ENCODE measurements around the gene SLC22A31.
"Not testable (repeated sequence)": the region's sequence is repeated elsewhere in the genome, so short reads cannot be mapped to it uniquely, and the experiment has no call there.

SLC22A31 gene

DNA sequence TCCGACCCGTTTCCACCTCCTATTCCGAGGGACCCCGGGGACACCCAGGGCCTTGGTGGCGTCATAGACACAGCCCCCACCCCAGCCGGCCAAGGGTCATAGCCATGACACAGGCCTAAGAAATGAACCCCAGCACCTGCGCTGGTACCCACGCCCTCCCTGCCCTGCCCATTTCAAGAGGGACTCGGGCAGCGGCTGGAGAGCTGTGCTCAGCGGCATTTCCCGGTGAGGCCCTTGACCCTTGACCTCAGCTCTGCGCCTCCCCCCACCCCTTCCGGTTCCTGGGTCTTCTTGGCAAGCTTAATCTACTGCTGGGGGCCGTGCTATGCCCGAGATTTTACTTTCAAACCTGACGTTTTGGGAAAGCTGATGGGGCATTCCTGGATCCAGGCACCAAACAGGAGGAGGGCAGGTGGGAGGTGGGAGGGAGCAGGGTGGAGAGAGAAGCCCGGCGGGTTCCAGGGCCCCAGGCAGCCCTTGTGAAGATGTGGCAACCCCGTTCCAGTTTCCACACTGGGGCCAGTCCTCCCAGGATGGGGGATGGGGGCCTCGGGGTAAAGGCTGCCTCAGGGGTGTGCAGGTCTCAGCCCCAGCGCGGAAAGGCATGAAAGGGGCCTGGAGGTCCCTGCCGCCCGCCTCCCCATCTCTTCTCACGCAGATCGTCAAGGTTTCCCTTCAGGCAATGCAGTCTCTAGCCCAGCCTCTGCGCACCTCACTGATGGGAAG is at the start of gene SLC22A31:
Gene SLC22A31, minus strand, starts transcription at position 414 of the 726 bp plus-strand sequence. Its CDS starts 36 bp downstream, at position 378.
- peak; percentile 28 for DNase-seq

GRCh38 chr16:89248196-89248982 is 48.1 kb upstream of the SLC22A31 start:
- no peak for DNase-seq

- DNase-seq, result not testable (repeated sequence)
Observed at GRCh38 chr16:89247734-89248075, 47.4 kb upstream of the SLC22A31 start.

- peak; percentile 93 for DNase-seq
Observed at GRCh38 chr16:89246903-89247733, 46.8 kb upstream of the SLC22A31 start.

DNA sequence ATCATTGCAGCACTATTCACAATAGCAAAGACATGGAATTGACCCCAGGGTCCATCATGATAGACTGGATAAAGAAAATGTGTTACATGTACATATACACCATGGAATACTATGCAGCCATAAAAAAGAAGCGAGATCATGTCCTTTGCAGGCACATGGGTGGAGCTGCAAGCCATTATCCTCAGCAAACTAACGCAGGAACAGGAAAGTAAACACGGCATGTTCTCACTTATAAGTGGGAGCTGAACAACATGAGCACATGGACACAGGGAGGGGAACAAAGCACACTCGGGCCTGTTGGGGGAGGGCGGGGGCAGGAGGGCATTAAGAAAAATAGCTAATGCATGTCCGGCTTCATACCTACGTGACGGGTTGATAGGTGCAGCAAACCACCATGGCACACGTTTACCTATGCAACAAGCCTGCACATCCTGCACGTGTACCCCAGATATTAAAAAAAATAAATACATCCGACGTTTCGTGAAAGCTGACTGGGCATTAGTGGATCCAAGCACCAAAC is 46.1 kb upstream of the SLC22A31 start:
- DNase-seq, result no peak

- DNase-seq, result no peak
Observed at GRCh38 chr16:89244754-89245153, 44.4 kb upstream of the SLC22A31 start.

GRCh38 chr16:89244264-89244663 is 43.9 kb upstream of the SLC22A31 start:
- DNase-seq, result not testable (repeated sequence)

DNA sequence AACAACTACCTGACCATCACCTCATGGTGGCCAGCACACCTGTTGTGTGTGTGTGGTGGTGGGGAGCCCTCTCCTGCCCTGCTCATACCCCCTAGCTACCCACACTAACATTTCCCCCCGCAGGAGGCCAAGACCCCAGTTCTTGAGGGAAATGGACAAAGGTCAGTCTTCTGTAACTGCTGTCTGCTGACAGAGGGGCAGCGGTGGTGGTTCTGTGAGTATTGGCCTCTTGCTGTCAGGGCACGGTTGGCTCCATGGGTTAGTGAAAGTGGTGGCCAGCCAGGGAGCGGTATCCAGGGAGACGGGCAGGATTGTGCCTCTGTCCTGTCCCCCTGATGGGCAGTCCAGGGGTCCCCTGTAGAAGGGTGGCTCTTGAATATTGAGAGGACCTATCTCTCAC is 43.3 kb upstream of the SLC22A31 start:
- DNase-seq, result no peak

DNA sequence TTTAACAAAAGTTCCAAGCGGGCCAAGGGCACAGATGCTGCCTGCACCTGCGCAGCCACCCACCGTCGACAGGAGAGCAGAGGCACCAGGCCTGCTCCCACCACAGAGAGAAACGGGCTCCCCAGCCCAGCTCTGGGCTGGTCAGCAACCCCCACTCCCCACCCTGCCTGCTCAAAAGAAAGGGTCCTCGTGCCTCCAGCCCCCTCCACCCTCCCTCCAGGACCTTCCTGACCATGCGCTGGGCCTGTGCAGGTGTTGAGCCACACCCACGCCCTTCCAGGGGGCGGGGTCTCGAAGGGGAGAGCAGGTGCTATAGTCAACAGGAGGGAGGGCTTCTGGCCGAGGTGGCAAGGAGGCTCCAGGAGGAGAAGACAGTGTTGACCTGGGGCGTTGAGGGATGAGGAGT is 42.5 kb upstream of the SLC22A31 start:
- DNase-seq, result no peak

GRCh38 chr16:89241187-89242007 is 41.1 kb upstream of the SLC22A31 start:
- peak; percentile 85 for DNase-seq

GRCh38 chr16:89237733-89238132 is 37.4 kb upstream of the SLC22A31 start:
- no peak for DNase-seq

- DNase-seq, result no peak
Observed at GRCh38 chr16:89233678-89234490, 33.5 kb upstream of the SLC22A31 start.

DNA sequence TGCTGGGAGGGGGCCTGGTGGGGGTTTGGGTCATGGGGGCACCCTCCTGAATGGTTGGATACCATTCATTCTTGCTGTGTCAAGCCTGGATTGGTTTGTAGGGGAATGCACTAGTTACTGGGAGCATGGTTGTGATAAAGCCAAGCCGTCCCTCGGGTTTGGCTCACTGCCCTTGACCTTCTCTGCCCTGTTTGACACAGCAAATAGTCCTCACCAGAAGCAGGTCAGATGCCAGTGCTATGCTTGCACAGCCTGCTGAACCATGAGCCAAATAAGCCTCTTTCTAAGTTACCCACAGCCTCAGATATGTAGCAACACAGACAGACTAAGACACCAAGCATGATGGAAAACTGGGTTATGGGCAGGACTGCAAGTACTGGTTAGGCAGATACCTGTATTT is 31.8 kb upstream of the SLC22A31 start:
- DNase-seq, result no peak

GRCh38 chr16:89230255-89230654 is 29.9 kb upstream of the SLC22A31 start:
- peak; percentile 75 for DNase-seq

- no peak for DNase-seq
Observed at GRCh38 chr16:89224665-89225064, 24.3 kb upstream of the SLC22A31 start.

- no peak for DNase-seq
Observed at GRCh38 chr16:89222931-89223330, 22.6 kb upstream of the SLC22A31 start.

DNA sequence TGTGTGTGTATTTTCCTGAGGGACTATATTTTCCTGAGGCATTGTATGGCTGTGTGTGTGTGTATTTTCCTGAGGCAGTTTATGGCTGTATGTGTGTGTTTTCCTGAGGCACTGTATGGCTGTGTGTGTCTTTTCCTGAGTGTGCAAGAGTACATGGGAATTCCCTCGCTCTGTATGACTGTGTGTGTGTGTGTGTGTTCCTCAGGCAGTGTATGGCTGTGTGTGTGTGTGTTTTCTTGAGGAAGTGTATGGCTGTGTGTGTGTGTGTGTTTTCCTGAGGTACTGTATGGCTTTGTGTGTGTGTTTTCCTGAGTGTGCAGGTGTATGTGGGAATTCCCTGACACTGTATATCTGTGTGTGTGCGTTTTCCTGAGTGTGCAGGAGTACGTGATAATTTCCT is 21.3 kb upstream of the SLC22A31 start:
- no peak for DNase-seq

DNA sequence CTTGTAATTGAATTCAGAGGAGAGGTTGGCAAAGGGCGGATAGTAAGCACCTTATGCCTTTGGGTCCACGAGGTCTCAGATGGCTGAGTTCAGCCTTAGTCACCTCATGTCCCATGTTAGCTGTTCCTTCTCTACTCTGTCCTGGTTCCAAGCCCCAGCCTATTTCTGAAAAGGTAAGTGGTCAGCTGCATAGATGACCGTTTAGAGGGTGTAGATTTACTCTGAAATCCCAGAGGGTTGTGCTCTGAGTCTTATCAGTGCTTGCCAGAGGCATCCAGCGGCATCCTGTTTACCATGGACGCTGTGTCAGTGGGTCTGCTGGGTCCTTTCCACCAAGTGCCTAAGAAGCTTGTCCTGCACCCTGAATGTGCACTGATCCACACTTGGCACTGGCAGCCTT is 19.0 kb upstream of the SLC22A31 start:
- no peak for DNase-seq

GRCh38 chr16:89217388-89218191 is 17.3 kb upstream of the SLC22A31 start, which contains the start of gene ZNF778:
ZNF778 (plus strand) TSS chr16:89217703; CDS start chr16:89221128, 3,425 bp downstream.
- peak; percentile 91 for DNase-seq

DNA sequence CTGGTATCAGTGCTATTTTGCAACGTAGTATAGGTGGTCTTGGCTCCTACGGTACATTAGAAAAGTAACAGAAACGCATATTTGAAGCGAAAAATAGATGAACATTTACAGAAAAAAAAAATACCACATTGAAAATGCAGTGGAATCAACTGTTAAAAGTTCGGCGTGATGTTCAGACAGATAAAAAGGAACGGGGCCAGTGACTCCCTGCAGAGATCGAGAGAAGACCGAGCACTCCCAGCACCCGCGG is 16.7 kb upstream of the SLC22A31 start:
- DNase-seq, result no peak

Measured in femur (tissue), 1 donor.